HG02588 (cell line): ENCODE results near the gene CD59.
"Not testable (repeated sequence)": the region's sequence is repeated elsewhere in the genome, so short reads cannot be mapped to it uniquely, and the experiment has no call there.

ENCODE experiments used
- ATAC-seq: cut with Tn5 transposase; IDR thresholded peaks from one replicate; pipeline ENCODE4 v1.9.1; 2021; ENCODE audit warnings: mild to moderate bottlenecking, moderate library complexity; ENCODE audit not compliant: unreplicated experiment

CD59 gene

DNA sequence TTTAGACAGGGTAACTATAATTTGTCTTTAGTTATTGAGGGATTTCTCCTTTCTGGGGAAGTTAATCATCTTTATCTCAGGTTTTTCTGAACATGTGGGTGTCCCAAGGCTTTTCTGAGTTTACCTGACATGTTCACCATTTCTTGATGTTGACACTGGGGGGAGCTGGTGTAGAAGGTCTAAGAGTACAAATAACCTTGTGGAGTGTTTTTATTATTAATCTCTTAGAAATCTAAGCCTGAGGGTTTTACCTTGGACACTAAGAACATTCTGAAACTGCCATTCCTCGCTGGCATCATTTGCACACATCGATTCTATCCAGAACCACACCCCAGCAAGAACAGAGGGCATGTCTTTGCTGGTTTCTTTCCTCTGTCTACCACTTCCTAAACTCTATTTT lies 20.0 kb downstream of the CD59 start:
- ATAC-seq, result no peak

DNA sequence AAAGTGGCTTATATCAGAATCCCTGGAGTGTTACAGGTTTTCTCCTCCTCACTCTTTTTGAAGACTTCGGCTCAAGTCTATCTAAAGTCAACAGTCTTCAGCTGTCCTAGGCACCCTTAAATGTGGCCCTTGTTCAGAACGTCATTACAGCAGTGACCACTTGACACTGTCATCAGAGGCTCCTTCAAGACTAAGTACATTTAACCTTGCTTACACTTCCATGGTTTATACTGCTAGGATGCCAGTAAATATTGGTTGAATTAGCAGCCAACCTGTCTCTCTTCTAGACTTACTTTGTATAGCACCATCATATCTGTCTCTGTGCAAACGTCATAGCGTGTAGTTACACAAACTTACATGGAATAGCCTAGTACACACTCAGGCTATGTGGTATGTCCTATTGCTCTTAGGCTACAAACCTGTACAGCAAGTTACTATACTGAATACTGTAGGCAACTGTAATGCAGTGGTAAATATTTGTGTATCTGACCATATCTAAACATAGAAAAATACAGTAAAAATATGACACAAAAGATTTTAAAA lies 22.3 kb downstream of the CD59 start:
- ATAC-seq, result no peak

DNA sequence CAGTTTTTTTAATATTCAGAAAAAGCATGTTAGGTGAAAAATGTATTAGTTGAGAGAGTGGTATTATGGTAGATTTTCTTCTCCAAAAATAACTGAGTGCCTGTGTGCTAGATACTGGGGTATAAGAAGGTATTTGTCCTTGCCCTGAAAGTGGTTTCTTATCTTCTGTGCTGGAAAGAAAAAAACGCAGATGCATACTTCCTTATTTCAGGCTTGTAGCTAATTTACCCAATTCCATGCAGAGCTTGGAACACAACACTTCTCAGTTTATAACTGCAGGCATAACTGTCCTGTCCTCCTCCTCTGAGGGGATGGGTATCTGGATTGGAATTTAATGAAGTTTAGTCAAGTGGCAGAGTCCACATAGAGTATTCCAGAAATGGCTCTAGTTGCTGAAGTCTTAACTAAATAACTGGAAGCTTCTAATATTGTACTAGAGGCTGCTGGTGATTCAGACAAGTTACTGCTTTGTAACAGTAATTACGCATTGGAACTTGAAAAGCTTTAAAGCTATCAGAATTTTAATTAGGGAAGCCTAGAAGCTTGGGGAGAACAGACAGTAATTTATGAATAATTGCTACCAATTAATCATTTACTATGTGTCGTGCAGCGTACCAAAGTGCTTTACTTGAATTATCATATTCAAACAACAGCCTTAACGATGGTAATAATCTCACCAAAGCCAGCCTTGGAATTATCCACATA lies 22.9 kb downstream of the CD59 start:
- ATAC-seq, result no peak

DNA sequence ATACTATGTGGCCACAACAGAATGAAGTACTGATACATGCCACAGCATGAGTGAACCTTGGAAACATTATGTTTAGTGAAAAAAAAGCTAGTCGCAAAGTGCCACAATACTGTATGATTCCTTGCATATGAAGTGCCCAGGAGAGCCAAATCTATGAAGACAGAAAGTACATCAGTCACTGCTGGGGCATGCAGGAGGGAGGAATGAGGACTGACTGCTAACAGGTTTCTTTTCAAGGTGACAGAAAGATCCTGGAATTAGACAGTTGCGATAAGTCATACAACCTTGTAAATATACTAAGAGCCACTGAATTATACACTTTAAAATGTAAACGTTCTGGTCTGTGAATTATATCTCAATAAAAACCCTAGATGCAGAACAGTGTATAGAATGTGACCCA lies 23.8 kb downstream of the CD59 start:
- ATAC-seq, result no peak

DNA sequence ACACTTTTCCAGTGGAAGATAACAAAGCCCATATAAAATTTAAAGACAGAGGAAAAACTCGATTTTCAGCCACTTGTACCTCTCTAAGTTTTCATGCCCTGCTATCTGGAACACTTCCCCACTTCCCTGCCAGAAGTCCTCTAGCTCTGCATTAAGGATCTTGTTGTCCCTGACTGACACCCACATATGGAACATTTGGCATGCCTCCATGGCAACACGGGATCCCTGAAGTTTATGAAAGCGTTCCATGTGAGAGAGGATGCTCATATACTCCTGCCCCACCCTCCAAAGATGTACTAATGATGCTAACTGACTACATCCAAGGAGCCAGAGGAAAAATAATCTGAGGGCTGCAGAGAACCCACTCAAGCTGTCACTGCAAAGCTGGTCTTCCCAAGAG lies 26.8 kb downstream of the CD59 start:
- ATAC-seq, result no peak

DNA sequence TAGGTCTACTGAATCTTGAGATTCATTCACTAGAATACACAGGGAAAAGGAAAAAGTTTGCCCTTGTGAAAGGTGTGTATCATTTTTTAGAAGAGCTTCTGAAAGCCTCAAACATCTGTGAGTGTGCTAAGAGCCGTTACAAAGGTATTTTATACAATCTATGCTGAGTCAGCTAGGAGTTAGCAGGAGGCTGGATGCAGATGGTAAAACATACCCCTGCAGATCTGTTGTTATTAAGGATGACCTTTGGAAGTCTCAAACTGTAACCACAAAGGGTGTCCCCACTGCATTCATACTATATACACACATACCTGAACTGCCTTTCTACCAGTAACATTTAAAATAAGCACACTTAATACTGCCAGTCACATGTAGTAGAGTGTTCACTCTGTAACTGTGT lies 27.2 kb downstream of the CD59 start:
- ATAC-seq, result no peak

DNA sequence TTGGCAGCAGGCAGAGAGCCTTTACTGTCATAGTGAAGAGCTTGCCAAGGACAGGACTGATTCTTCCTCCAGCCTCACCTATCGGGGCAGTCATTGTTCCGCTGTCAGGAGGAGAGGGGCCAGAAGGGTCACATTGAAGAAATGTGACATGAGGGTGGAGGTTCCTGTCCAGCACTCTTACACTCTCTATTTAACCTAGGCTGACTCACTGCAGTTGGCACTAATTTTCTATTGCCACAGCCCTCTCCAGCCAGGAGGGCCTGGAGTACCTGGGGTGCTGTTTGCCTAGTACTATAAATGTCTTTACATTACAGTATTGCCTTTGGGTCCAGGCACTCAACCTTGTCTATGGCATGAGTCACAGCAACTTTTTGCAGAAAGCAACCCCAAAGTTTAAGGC lies 28.4 kb downstream of the CD59 start:
- ATAC-seq, result not testable (repeated sequence)

DNA sequence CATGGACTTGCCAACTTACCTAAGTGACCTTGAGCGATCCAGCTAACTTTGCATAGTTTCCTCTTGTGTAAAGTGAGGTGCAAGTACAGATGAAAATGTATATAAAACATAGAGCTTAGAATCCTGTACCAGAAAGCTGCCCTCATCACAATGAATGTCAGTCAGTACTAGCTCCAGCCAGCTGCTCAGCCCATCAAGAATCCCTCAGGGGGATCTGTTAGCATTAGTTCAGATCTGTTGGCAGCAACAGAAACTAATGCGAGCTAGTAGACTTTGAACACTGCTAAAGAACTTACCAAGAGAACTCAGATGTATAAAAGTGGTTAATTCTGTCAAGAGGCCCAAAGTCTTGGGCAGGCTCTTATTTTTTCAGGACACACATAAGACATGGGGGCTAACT lies 29.3 kb downstream of the CD59 start:
- no peak for ATAC-seq

DNA sequence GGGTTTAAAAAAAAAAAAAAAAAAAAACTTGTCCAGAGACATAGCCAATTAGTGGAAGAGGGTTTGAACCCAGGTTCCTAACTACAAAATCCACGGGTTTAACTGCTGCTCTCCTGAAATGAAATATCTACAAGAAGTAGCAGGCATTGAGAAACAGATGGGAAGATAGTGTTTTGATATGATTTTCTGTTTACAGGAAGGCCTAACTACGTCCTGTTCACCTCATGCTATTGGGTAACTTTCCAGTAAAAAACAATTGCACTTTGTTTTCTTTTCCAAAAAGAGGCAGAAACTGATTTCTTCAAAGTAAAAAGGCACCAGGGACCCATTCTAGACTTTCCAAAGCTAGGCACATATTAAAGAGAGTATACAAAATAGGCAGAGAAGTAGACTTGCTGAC lies 29.7 kb downstream of the CD59 start:
- no peak for ATAC-seq

DNA sequence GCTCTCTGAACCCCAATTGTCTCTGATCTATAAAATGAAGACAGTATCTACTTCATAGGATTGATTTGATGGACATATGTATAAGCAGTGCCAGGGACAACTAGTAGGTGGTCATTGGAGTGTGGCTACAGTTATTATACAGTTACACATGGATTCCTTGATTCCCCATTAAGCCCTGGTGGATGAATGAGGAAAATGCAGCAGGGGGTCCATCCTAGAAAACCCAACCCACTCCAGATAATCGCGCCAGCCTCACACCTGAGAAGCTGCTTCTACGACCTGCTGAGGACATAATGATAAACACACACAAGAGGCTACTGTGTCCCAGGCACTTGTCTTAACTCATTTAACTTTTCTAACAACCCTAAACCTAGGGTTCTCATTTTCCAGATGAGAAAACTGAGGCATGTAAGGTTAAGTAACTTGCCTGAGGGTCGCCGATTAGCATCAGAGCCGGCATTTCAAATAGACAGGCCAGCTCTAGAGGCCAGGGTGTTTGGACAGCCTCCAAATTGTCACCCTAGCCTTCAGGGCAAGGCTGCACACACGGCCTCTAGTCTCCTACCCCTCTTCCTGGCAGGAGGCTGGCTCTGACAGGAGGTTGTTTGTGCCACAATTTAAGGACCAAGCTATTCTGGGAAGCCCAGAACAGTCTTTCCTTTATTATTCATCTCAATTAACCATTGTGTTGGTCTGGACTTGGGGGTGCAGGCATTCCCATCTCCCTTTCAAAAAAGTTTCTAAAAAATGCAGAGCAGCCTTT lies 31.8 kb downstream of the CD59 start:
- ATAC-seq, result no peak

DNA sequence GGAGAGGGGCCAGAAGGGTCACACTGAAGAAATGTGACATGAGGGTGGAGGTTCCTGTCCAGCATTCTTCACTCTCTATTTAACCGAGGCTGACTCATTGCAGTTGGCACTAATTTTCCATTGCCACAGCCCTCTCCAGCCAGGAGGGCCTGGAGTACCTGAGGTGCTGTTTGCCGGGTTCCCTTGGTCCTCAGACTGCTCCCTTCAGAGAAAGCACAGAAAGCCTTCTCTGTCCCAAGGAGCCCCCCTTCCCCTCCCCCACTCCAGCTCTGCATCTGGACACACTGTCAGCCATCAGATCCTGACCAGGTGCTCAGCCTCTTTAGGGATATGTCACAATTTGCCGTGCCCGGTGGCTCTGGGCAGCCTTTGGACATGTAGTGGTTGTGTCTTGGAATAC lies 32.4 kb downstream of the CD59 start:
- no peak for ATAC-seq

DNA sequence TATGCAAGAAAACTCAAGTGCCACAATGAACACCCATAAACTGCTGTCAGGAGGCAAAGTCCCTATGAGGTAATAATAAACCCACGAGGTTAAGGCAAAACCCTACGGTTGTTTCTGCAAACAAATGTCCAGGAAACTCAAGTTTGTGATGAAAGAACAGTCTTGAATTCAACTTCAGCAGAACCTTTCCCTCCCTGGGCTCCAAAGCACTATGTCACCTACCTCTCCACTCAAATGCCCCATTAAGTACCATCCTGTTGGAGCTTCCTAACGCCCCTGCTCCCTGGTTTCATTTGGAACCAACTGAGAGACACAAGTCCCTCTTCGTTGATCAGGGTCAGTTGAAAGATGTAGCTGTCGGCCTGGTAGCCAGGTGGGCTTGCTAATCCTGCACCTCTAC lies 33.0 kb downstream of the CD59 start:
- ATAC-seq, result no peak

DNA sequence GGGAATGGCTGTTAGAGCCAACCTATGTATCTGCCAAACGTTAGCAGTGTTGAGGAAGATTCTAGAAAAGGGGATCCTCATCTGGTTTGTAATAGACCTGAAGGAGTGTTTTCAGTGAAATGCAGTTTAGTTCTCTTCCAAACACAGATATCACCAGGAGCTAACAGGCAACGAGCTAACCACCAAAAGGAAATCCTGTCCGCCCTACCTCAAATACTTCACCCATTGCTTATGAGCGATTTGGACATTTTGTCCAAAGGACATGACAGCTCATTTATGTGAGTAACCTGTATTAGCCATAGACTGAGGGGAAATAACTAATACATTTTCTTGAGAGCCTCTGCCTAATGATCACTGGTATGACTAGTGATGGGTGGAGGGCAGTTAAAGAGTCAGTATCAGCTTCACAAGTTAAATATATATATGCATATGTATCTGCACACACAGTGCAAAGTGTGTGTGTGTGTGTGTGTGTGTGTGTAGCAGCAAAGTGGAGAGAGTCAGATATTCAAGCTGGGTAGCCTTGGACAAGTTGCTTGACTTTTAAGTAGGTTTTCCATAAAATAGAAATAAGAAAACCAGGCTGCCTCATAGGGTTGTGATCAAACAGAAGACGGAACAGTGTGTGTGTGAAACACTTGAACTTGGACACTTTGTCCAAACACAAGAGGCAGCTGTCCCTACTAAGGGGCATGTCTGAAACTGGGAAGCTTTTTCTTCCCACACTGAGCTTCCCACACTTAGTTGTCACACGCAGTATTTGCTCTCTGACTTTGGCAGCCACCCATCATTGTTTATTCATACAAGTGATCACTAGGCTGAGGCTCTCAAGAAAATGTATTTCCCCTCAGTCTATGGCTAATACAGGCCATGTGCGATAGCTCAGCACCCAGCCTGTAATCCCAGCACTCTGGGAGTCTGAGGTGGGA lies 34.7 kb downstream of the CD59 start:
- ATAC-seq, result no peak

DNA sequence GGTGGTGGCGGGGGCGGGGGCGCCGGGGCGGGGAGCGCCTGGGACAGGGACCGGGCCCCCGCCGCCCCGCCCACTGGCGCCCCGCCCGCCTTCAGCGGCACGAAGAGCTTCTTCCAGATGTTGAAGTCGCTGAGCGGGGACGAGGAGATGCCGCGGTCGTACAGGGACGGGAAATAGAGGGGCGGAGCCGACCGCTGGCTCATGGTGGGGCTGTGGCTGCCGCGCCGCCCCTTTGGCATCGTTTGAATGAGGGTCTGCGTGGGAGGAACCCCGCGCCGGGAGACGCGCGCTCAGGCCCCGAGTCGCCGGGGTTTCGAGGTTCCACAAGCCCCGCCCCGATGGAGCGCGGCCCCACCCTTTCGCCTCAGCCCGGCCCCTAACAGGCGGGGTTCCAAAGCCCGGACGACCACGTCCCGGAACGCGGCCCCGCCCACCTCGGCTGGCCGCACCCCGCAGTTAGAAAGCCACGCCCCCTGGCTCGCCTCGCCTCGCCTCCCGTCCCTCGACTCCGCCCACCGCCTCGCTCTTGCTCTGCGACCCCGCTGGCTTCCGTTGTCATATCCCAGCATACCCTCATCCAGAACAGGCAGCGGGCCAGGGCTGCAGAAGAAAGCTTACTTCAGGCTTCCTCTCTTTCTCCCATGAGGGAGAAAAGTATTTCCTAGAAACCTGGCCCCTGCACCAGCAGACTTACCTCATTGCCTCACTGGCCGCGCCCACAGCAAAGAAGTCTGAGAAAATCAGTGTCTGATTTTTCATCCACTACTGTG lies 35.5 kb downstream of the CD59 start, which contains the start of gene C11orf91:
Gene C11orf91 (minus strand): TSS at position 325 of the 770 bp plus-strand sequence. CDS start 86 bp downstream, at position 239.
- ATAC-seq, result peak; percentile 82

DNA sequence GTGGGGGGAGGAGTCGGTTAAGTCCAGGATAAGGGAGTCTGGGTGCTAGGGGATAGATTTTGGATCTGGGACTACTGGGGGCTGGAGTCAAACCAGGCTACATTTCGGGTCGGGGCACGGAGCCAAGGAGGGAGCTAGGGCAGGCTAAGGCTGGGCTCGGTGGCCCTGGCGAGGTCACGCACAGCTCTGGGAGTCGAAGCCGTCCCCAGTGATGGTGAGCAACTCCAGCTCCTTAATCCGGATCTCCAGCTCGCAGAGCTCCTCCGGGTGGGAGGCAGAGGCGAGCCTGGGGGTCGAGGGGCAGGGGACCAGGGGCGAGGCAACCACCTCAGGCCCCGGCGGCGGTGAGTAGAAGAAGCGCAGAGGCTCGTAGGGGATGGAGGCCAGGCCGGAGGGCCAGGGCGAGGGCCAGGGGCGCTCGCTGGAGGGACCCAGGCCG lies 36.1 kb downstream of the CD59 start:
- no peak for ATAC-seq

DNA sequence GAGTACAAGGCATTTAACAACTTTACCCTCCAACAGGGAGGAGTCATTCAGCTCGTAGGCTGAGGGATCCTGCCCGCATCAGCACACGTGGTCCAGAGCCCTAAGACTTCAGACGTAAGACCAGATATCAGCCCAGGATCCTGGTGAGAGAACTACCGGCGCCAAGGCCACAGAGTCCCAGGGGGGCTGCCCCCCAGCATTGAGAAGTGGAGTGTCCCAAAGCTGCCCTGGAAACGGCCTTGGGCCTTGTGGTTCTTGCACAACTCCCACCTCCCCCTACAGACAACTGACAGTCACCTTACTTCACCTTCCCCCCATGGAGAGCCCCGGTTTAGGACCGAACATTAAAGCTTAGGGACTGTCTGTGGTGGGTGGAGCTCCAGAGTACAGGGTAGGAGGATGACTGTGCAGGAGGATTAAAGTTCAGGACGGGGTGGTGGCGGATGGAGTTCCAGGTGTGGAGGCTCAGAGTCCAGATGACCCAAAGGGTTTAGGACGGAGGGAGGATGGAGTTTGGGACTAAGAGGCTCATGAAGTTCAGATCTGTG lies 36.6 kb downstream of the CD59 start:
- no peak for ATAC-seq

DNA sequence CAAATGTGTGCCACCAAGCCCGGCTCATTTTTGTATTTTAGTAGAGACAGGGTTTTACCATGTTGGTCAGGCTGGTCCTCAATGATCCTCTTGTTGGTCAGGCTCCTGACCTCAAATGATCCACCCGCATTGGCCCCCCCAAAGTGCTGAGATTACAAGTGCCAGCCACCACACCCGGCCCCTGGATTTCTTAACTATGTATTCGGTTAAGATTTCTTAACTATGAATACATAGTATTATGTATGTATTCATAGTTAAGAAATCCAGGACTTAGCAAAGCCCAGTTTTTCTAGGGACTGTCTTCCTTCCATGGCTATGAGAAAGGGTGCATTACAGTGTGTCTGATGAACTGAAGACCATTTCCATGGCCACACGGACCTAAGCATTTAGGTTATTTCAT lies 37.3 kb downstream of the CD59 start:
- no peak for ATAC-seq

DNA sequence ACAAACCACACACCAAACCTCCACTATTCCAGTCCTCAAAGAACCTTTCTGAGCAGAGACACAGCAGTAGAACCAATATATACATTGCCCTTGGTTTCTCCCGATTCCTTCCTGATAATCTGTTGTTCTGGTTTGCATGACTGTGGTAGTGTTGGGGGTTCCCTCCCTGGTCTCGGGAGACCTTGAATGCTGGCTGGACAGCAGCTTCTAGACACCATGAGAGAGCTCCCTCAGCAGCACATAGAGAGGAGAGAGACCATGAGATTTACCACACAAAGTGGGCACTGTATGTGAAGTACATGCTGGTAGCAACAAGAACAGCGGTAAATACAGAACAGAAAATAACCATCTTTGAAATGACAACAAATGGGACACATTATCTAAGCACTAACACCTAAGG lies 38.2 kb downstream of the CD59 start:
- ATAC-seq, result no peak

DNA sequence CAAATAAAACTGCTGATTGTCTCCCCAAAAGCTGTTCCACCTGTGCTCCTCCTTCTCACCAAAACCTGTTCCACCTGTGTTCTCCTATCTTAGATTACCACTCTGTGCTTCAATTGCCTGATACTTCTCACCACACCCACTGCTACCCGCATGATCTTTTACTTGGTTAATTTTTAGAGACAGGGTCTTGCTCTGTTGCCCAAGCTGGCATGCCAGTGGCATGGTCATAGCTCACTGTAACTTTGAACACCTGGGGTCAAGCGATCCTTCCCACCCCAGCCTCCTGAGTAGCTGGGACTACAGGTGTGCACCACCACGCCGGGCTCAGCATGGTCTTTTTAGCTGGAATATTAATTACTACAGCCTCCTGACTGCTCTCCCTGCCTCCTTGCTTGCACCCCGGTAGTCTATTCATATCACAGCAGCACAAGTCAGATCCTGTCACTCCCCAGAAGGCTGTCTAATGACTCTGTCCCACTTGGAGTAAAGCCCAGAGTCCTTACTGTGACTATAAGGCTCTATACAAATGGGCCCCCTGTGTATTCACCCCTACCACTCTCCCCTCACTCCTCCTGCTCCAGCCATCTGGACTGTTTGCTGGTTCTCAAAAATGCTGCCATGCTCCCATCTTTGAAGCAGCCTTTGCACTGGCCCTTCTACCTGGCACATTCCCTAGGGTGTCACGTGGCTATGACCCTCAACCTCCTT lies 39.1 kb downstream of the CD59 start:
- ATAC-seq, result no peak
